Measurements from ENCODE around the gene KLF6. TPM values are rescaled to one million over a fixed set of nuclear protein-coding genes. Genes with fewer than 3 reads are reported as not detected.

Gene KLF6
- total and polyA plus RNA-seq, 2 donors (not counting 3 experiments of a cell fraction or from before 2014, with no cell fraction given) = 183 to 307 TPM

GRCh38 chr10:3802526-3803265 is 17.7 kb upstream of the KLF6 start:
- H2AFZ ChIP-seq (ENCODE audit: low read depth, low read length) = no peak overlapping the region
- no peaks in the 10 kb centered on the region for H3K9me1 ChIP-seq (replicated peaks; ENCODE audit: control insufficient read depth, extremely low read depth, insufficient read depth, low read length)
- no peak for TF ChIP-seq MAX (IDR thresholded peaks at IDR 0.05; ENCODE audit: insufficient read depth, insufficient read length)
- TF ChIP-seq FOS (IDR thresholded peaks at IDR 0.05; ENCODE audit: borderline replicate concordance, insufficient read depth, low read length) = no peak
- no peak for TF ChIP-seq JUN (IDR thresholded peaks at IDR 0.05; ENCODE audit: borderline replicate concordance, insufficient read depth, insufficient read length, low read depth)
- TF ChIP-seq GATA2 (IDR thresholded peaks at IDR 0.05; ENCODE audit: insufficient read depth, insufficient read length, low read depth, low read length) = no peak
- TF ChIP-seq MYC (IDR thresholded peaks at IDR 0.05; ENCODE audit: low read depth, low read length) = no peak
- H3K79me2 ChIP-seq (ENCODE audit: control insufficient read depth, insufficient read depth, low read length) = no peaks in the 10 kb centered on the region
- FAIRE-seq = no peak
- no peak overlapping the region for H3K4me3 ChIP-seq (replicated peaks in 1 of 3; ENCODE audit: insufficient read depth in 1 of 3, low read depth in 1 of 3, low read length in 3 of 3)
- H3K27ac ChIP-seq (ENCODE audit: insufficient read depth, low read depth, low read length) = no peak overlapping the region
- dilution Hi-C loops (cut with MboI; ENCODE audit: extremely low pct_ligation_motif_present, low sequenced_read_pairs) (no loop called here), intact Hi-C loops (cut with micrococcal nuclease) (no loop called here)
- no peak overlapping the region for H3K9ac ChIP-seq (replicated peaks; ENCODE audit: extremely low read depth, insufficient read depth, low read length)
- CTCF ChIA-PET = no interaction called here
- peaks cover 39% of the 10 kb centered on the region for H3K4me1 ChIP-seq (ENCODE audit: control insufficient read depth, extremely low read depth, insufficient read depth, low read length)
- POLR2A ChIA-PET = no interaction called here
- DNase-seq (ENCODE audit: low read depth, low spot score) = no peak
- no peak overlapping the region for H3K4me2 ChIP-seq (ENCODE audit: insufficient read depth, low read length)
- no peaks in the 10 kb centered on the region for H3K9me3 ChIP-seq (replicated peaks; ENCODE audit: control insufficient read depth, insufficient read depth, low read length)
- BruUV-seq (replicated peaks) = no TSS peak
- no peaks in the 10 kb centered on the region for H4K20me1 ChIP-seq (replicated peaks; ENCODE audit: control insufficient read depth, extremely low read depth, insufficient read depth, low read length)
- no peaks in the 10 kb centered on the region for H3K36me3 ChIP-seq (ENCODE audit: control insufficient read depth in 2 of 2, extremely low read depth in 1 of 2, insufficient read depth in 2 of 2, low read length in 2 of 2)
- H3K27me3 ChIP-seq (ENCODE audit: control insufficient read depth in 2 of 2, insufficient read depth in 2 of 2, low read length in 2 of 2) = no peaks in the 10 kb centered on the region

- intact Hi-C loops (cut with micrococcal nuclease) (no loop called here), dilution Hi-C loops (cut with MboI; ENCODE audit: extremely low pct_ligation_motif_present, low sequenced_read_pairs) (no loop called here)
- no peak for DNase-seq (ENCODE audit: low read depth, low spot score)
- Histone ChIP-seq H3K36me3 (ENCODE audit: control insufficient read depth in 2 of 2, extremely low read depth in 1 of 2, insufficient read depth in 2 of 2, low read length in 2 of 2) (no peaks in the 10 kb centered on the region), H3K27me3 (ENCODE audit: control insufficient read depth in 2 of 2, insufficient read depth in 2 of 2, low read length in 2 of 2) (no peaks in the 10 kb centered on the region), H3K9ac (replicated peaks; ENCODE audit: extremely low read depth, insufficient read depth, low read length) (no peak overlapping the region), H2AFZ (ENCODE audit: low read depth, low read length) (no peak overlapping the region), H3K9me3 (replicated peaks; ENCODE audit: control insufficient read depth, insufficient read depth, low read length) (no peaks in the 10 kb centered on the region), H3K27ac (ENCODE audit: insufficient read depth, low read depth, low read length) (no peak overlapping the region), H3K4me1 (ENCODE audit: control insufficient read depth, extremely low read depth, insufficient read depth, low read length) (peaks cover 29% of the 10 kb centered on the region), H3K79me2 (ENCODE audit: control insufficient read depth, insufficient read depth, low read length) (no peaks in the 10 kb centered on the region), H4K20me1 (replicated peaks; ENCODE audit: control insufficient read depth, extremely low read depth, insufficient read depth, low read length) (no peaks in the 10 kb centered on the region), H3K4me2 (ENCODE audit: insufficient read depth, low read length) (no peak overlapping the region), H3K4me3 (replicated peaks in 1 of 3; ENCODE audit: insufficient read depth in 1 of 3, low read depth in 1 of 3, low read length in 3 of 3) (no peak overlapping the region), H3K9me1 (replicated peaks; ENCODE audit: control insufficient read depth, extremely low read depth, insufficient read depth, low read length) (no peaks in the 10 kb centered on the region)
- CTCF ChIA-PET = no interaction called here
- no peak for TF ChIP-seq EZH2 (IDR thresholded peaks at IDR 0.05; ENCODE audit: borderline replicate concordance, low read depth, low read length, severe bottlenecking)
- no peak for TF ChIP-seq GATA2 (IDR thresholded peaks at IDR 0.05; ENCODE audit: insufficient read depth, insufficient read length, low read depth, low read length)
- no peak for TF ChIP-seq MYC (IDR thresholded peaks at IDR 0.05; ENCODE audit: low read depth, low read length)
- no peak for TF ChIP-seq POLR2AphosphoS5 (IDR thresholded peaks at IDR 0.05; ENCODE audit: insufficient read depth, low read depth, low read length)
- no peak for TF ChIP-seq JUN (IDR thresholded peaks at IDR 0.05; ENCODE audit: borderline replicate concordance, insufficient read depth, insufficient read length, low read depth)
- POLR2A ChIA-PET = interaction anchor here (1.3 kb wide), 1 partner anchor 17 kb away, joined by 4 read pairs; the partner anchor contains the start of gene KLF6
- BruUV-seq (replicated peaks) = no TSS peak
- no peak for FAIRE-seq
Measured at GRCh38 chr10:3801558-3802192, 16.7 kb upstream of the KLF6 start.

All from endothelial cell of umbilical vein (primary cell).